NCI-H1105 (cell line): Measurements from ENCODE around the gene CCDC172.
"Not testable (repeated sequence)": the region's sequence is repeated elsewhere in the genome, so short reads cannot be mapped to it uniquely, and the experiment has no call there.

Experiments
- DNase-seq: peaks from one replicate; lab custom pipeline; 2025; lab: John Stamatoyannopoulos, UW

Gene CCDC172

DNA sequence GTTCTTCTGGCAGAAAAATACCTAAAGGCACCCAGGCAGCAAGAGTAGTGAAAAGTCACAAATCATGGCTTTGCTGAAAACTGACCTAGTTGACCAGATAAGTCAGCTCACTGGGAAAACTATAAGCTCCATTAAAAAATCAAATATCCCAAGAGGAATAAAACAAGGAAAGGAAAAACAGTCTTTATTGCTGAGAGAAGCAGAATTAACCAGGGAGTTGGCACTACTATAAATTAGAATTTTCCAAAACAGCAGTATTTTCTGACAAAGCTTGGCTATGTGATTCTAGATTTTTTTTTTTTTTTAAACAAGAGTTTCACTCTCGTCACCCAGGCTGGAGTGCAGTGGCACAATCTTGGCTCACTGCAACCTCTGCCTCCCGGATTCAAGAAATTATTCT lies 12.6 kb downstream of the CCDC172 start:
- DNase-seq: no peak

DNA sequence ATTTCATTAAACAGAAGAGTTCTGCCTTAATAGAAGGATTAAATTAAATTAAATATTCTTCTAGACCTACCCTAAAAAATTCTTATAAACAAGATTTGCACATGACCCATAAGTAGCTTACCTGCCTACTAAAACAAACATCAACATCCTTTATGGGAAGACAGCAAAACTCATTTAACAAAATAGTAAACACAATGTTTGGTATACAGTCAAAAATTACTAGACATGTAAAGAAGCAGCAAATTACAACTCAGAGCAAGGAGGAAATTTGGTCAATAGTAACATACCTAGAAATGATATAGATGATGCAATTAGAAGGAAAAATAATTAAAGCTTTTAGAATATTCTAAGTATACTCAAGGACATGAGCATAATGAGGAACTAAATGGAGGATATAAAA lies 27.9 kb downstream of the CCDC172 start:
- DNase-seq: no peak

DNA sequence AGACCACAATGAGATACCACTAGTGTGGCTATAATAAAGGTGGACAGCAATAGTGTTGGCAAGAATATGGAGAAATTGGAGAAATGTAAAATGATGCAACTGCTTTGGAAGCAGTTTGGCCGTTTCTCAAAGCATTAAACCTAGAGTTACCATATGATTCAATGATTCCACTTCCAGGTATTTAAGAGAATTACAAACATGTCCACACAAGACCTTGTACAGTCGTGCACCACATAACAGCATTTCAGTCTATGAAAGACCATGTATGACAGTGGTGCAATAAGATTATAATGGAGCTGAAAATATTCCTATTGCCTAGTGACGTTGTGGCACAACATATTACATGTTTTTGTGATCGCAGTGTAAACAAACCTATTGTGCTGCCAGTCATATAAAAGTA lies 29.6 kb downstream of the CCDC172 start:
- DNase-seq: no peak

DNA sequence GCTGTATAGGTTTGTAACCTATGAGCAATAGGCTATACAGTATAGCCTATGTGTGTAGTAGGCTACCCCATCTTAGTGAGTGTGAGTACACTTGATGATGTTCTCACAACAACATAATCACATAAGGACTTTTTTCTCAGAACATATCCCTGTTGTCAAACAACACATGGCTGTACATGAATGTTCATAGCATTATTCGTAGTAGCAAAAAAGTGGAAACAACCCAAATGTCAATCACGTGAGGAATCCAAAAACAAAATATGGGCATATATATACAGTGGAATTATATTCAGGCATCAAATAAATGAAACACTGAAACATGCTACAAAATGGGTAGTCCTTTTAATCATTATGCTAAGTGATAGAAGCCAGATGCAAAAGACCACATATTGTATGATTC lies 31.1 kb downstream of the CCDC172 start:
- no peak for DNase-seq

- DNase-seq: no peak
These were observed 32.6 kb downstream of the CCDC172 start for GRCh38 chr10:116356833-116357232.

DNA sequence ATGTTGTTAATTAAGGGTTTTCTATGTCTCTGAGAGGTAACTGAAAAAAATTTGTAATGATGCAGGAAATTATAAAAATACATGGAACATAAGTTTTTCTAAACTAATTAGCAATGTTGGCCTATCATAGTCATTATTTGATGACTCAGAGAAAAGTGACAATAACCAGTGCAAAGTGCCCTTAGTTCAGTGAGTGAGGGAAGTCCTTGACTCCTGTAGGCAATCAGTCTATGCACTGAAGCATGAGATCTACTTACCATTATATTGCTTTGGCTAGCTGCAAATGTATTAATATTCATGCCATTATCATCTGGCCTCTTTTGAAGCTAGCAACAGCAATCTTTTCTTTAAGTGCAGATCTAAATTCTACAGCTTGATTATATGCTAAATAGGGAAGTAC lies 40.6 kb downstream of the CCDC172 start:
- peak; percentile 45 for DNase-seq

GRCh38 chr10:116371737-116372136 lies 47.5 kb downstream of the CCDC172 start:
- DNase-seq: no peak

DNA sequence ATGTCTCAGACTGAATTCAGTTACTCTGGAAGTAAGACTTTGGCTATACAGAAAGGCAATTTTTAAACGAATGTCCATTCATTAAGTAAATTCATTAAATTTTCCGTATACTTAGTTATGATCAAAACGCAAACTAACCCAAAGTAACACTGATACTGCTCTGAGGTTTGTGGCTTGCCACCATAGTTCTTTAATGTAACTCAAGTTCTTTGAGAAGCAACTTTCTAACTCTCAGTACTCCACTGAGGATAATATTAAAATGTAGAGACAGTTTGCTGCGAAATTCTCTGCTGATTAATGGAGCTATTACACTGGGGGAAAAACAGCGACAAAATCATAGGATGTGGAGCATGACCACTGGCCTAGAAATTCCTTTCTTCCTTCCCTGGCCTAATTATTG lies 58.0 kb downstream of the CCDC172 start:
- no peak for DNase-seq

GRCh38 chr10:116385311-116385710 lies 61.1 kb downstream of the CCDC172 start:
- no peak for DNase-seq

- peak; percentile 17 for DNase-seq
These were observed 62.0 kb downstream of the CCDC172 start for GRCh38 chr10:116385994-116386809.

DNA sequence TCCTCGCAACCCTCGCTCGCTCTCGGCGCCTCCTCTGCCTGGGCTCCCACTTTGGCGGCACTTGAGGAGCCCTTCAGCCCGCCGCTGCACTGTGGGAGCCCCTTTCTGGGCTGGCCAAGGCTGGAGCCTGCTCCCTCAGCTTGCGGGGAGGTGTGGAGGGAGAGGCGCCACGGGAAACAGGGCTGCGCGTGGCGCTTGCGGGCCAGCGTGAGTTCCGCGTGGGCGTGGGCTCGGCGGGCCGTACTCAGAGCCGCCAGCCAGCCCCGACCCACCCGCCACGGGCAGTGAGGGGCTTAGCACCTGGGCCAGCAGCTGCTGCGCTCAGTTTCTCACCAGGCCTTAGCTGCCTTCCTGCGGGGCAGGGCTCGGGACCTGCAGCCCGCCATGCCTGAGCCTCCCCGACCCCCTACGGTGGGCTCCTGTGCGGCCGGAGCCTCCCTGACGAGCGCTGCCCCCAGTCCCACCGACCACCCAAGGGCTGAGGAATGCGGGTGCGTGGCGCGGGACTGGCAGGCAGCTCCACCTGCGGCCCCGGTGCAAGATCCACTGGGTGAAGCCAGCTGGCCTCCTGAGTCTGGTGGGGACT lies 69.1 kb downstream of the CCDC172 start:
- not testable (repeated sequence) for DNase-seq

- DNase-seq: no peak
These were observed 71.2 kb downstream of the CCDC172 start for GRCh38 chr10:116395223-116395985.

DNA sequence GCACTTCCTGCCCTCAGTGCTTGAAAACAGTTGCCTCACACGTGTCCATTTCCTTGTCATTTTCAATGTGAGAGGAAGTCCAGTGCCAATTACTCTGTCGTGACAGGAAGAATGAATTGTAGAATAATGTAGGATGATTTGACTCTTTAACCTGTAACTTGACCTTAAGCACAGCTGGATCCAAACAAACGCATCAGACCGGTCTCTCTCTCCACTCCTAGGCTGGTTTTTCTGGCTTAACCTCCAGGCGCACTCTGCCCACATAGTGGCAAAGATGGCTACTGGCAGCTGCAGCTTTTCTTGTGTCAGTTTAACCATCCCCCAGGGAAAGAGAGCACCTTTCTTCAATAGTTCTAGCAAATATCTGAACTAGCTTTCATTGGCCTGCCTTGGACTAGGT lies 74.0 kb downstream of the CCDC172 start:
- no peak for DNase-seq

DNA sequence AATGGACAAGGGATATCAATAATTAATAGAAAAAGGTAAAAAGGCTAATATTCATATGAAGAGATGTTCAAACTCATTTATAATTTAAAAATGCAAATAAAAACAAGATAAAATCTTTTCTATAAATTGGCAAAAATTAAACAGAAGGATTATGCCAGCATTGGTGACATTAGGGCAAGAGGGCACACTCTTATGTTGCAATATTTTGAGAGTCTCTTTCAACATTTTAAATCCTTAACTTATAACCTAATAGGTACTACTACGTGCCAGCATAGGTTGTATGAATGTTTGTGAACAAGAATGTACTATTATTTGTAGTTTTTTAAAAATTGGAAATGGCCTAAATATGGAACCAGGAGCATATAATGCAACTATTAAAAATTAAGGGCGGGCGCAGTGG lies 78.6 kb downstream of the CCDC172 start:
- DNase-seq: no peak

DNA sequence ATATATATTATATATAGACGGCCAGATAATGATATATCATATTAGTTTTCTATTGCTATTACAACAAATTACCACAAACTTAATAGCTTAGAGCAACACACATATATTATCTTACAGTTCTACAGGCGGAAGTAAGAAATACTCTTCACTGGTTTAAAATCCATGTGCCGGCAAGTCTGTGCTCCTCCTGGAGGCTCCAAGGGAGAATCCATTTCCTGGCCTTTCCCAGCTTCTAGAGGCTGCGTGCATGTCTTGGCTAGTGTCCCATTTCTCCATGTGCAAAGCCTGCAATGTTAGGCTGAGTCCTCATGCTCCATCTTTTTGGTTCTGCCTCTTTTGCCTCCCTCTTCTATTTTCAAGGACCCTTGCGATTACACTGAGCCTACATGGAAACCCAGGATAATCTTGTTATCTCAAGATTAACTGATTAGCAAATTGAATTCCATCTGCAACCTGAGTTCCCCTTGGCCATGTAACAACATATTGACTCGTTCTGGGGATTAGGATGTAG lies 79.5 kb downstream of the CCDC172 start:
- no peak for DNase-seq

DNA sequence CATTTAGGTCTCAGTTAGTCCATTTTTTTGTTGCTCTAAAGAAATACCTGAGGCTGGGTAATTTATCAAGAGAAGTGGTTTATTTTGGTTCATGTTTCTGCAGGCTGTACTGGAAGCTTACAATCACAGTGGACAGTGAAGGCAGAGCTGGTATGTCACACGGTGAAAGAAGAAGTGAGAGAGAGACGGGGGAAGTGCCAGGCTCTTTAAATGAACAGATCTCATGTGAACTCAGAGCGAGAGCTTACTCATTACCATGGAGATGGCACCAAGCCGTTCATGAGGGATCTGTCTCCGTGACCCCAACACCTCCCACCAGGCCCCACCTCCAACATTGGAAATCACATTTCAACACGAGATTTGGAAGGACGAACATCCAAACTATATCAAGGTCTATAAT lies 84.5 kb downstream of the CCDC172 start:
- no peak for DNase-seq

- no peak for DNase-seq
These were observed 86.1 kb downstream of the CCDC172 start for GRCh38 chr10:116410351-116410750.

GRCh38 chr10:116417821-116418220 lies 93.6 kb downstream of the CCDC172 start:
- DNase-seq: no peak

GRCh38 chr10:116418389-116418788 lies 94.1 kb downstream of the CCDC172 start:
- no peak for DNase-seq

DNA sequence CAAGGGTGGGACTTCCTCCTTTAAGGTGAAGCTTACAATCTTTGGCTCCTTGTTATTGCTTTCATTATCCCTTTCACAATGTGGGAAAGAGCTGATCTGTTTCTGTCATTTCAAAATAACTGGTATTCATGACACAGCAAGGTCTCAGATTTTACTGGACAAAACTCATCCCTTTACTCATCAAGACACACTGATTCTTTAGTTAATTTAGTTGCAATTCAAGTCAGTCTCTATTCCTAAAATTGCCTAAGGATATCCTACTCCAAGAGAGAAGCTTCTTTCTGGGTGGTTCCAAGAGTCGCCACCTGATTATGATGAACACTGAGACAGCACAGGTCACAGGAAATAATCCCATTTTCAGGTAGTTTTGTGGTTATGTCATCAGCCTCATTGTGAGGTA lies 97.6 kb downstream of the CCDC172 start:
- DNase-seq: no peak

DNA sequence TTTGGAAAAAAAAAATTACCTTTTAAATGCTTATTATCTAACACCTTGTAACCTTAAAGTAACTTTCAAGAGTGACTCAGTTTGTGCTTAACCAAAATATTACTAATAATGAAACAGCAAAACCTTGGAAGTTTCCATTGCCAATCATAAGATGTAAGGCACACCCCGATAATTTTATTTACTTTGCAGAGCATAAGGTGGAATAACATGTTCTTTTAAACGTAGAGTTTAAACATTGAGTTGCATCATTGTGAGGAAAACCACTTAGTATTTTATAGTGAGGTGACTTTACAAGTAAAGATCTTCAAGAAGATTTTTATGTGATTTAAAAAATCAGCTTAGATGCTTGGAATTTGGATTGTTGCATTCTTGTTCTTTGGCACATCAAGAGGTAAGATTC lies 103.4 kb downstream of the CCDC172 start, which contains the start of gene PNLIPRP3:
PNLIPRP3 (plus strand) TSS at position 177 of the 400 bp plus-strand sequence; CDS start at position 343, 166 bp downstream.
- DNase-seq: no peak

DNA sequence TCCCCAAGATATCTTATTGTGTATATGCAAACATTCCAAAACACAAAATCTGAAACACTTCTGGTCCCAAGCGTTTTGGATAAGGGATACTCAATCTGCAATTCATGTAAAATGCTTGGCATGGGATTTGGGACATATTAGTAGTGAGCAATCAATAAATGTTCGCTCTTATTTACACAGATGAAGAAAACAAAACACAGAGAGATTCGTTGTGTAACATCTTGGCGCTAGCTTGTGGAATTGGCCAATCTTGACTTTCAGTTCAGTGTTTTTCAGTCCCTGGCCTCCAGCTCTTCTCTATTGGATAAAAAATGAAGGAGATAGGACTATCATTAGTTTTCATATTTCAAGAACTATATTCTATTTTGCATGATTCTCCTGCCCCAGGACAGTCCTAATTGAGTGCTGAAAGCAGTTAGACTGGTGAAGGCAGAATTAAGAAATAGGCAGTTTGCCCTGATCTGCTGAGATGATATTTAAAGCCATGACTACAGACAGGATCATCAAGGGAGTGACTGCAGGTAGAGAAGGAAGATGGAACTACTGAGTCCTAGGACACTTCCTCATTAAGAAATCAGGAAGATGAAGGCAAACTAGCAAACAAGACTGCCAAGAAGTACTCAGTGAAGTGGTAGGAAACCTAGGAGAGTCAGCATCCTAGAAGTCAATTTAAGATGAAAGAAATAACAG lies 105.2 kb downstream of the CCDC172 start:
- no peak for DNase-seq
